Gastrocnemius medialis (tissue), 4 donors: ENCODE data around the gene SEC11A.
"Not testable (repeated sequence)": the region's sequence is repeated elsewhere in the genome, so short reads cannot be mapped to it uniquely, and the experiment has no call there.

ENCODE experiments used
- POLR2A ChIP-seq, 2 donors: fragments of 450-650 bp; IDR thresholded peaks; one replicate each; pipeline ENCODE4 v1.6.1; 2017; ENCODE audit warnings: antibody characterized with exemption in 2 of 2, mild to moderate bottlenecking in 2 of 2, moderate library complexity in 2 of 2
- TF ChIP-seq, protein P1 (sequence below), 5 experiments: fragments of 450-650 bp in 3 of 5; fragments of 200-600 bp in 2 of 5; sonication (generic) in 2 of 5; IDR thresholded peaks in 4 of 5; conservative IDR thresholded peaks in 1 of 5; 1 replicate in 4 of 5; 2 replicates in 1 of 5; pipeline ENCODE4 v1.5.1; 2016 to 2019; ENCODE audit warnings: antibody characterized with exemption in 5 of 5, mild to moderate bottlenecking in 3 of 5, moderate library complexity in 3 of 5

DNA sequence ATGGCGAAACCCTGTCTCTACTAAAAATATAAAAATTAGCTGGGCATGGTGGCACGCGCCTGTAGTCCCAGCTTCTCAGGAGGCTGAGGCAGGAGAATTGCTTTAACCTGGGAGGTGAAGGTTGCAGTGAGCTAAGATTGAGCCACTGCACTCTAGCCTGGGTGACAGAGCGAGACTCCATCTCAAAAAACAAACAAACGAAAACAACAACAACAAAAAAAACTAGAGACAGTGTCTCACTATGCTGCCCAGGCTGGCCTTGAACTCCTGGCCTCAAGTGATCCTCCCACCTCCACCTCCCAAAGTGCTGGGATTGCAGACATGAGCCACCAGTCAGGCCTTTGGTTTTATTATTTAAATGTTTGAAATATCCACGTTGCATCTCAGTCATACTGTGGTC lies 35.8 kb upstream of the SEC11A start:
- TF ChIP-seq POLR2A (IDR thresholded peaks at IDR 0.05), result not testable (repeated sequence)
- TF ChIP-seq, protein P1, sequence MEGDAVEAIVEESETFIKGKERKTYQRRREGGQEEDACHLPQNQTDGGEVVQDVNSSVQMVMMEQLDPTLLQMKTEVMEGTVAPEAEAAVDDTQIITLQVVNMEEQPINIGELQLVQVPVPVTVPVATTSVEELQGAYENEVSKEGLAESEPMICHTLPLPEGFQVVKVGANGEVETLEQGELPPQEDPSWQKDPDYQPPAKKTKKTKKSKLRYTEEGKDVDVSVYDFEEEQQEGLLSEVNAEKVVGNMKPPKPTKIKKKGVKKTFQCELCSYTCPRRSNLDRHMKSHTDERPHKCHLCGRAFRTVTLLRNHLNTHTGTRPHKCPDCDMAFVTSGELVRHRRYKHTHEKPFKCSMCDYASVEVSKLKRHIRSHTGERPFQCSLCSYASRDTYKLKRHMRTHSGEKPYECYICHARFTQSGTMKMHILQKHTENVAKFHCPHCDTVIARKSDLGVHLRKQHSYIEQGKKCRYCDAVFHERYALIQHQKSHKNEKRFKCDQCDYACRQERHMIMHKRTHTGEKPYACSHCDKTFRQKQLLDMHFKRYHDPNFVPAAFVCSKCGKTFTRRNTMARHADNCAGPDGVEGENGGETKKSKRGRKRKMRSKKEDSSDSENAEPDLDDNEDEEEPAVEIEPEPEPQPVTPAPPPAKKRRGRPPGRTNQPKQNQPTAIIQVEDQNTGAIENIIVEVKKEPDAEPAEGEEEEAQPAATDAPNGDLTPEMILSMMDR (IDR thresholded peaks at IDR 0.05 in 4 of 5, conservative IDR thresholded peaks at IDR 0.05 in 1 of 5), result not testable (repeated sequence)
